HG02884 (cell line): ENCODE results near the gene PAK6.

ENCODE experiments used
- ATAC-seq: cut with Tn5 transposase; IDR thresholded peaks from one replicate; pipeline ENCODE4 v1.9.1; 2021; ENCODE audit warnings: mild to moderate bottlenecking, moderate library complexity; ENCODE audit not compliant: unreplicated experiment

PAK6 gene

DNA sequence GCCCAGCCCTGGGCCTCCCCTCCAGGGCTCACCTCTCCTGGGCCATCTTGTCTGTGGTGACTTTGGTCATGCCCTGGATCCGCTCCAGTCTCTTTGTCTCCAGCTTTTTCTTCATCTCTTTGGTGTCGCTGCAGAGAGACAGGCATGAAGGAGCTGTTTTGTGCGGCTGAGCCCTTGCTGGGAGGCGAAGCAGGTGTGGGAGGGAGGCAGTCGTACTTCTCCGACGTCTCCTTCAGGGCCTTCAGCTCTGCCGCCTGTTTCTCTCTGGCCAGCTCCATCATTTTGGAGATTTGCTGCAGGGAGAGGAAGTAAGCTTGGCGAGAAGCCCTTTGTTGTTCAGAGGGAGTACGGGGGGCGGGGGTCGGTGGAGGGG, 51.7 kb downstream of the PAK6 start:
- no peak for ATAC-seq

DNA sequence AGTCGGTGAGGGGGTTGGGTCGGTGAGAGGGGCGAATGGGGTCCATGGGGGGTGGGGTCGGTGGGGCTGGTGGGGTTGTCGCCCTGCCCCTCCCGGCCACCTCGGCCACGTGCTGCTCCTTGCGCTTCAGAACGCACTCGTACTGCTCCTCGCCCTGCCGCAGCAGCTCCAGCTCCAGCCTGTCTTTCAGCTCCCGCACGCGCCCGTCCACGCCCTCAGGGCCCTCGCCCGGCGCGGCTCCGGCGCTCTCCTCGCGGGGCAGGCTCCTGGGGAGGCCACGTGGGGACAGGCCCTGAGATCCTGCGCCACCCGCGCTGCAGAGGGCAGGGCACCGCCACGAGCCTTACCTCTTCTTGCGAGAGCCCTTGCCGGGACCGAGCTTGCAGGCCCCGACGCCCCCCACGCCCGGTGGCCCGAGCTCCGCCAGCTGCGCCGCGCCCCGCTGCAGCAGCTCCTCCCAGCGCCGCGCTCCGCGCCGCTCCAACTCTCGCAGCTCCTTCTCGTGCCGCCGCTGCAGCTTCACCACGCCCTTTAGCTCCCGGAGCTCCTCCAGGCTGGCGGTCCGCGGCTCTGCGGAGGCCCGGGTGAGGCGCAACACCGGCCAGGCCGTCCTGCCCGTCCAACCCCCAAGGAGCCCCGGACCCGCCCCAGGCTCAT, 52.2 kb downstream of the PAK6 start:
- ATAC-seq, result no peak

DNA sequence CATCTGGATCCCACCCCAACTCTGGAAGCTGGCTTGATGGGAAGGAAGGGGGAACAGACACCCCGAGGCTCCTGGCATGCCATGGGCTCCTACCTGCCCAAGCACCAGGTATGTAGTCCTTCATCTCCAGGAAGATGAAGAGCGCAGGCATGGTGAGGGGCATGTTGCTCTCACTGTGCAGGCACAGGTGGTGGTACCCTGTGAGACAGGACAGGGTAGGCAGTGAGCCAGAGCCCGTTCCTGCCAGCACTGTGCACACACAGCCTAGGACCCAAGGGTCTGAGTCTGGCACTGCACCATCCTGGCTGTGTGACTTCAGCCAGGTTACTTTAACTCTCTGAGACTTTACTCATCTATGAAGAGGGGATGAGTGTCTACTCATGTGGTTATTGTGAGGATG, 53.4 kb downstream of the PAK6 start:
- no peak for ATAC-seq

DNA sequence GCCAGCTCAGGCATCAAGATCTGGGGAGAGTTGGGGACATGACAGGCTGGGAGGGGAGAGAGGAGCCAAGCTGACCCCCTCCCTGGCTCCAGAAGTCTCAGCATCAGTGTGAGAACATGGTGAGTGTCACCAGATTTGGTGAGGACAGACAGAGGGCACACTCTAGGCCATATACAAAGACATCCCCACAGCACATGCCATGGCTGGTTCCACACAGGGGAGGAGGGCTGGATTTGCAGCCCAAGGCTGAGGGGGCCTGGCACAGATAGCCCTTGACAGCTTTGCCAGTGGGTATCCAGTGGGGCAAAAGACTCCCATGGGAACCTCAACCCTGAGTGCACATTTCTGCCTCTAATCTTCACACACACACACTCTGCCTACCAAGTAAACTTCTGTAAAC, 54.1 kb downstream of the PAK6 start:
- ATAC-seq, result no peak

DNA sequence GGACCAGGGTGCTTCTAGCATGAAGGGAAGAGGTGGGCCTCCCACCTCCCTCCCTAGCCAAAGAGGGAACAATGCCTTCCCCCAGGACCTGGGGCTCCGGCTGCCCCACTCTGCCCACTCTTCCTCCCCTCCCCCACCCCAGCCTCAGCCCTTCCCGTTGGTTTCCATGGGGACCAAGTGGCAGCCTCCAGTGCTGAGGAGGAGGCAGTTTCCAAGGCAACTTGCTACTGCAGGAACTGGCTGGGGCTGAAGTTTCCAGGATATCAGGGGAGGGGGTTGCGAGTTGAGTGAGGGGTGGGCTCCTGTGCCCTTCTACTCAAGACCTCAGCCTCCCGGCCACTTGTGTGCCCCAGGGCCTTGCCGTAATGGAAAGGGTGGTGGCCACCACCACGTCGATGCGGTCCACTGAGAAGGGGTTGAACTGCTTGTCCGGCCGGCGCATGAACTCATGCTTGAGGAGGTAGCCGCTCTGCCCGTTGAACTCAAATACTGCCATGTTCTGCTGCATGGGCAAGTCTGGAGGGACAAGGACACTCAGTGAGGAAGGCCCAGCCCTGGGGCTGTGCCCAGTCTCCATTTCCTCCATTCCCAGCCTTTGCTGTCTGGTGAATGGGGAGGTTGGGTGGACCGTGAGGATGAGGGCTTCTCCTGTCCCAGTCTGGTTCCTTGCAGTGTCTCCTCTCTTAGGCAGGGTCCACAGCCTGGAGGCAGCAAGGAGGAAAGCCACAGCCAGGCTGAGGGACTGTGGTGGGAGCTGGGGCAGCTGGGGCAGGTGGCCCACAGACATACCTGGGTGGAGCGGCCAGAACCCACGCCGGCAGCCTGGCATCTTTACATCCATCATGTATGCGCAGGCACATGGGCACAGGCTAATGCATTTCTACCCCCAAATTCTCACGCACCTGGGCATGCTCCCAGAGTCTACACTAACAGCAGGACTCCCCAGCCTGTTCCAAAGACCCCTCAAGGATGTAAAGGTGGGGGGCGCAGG, 55.3 kb downstream of the PAK6 start:
- no peak for ATAC-seq

DNA sequence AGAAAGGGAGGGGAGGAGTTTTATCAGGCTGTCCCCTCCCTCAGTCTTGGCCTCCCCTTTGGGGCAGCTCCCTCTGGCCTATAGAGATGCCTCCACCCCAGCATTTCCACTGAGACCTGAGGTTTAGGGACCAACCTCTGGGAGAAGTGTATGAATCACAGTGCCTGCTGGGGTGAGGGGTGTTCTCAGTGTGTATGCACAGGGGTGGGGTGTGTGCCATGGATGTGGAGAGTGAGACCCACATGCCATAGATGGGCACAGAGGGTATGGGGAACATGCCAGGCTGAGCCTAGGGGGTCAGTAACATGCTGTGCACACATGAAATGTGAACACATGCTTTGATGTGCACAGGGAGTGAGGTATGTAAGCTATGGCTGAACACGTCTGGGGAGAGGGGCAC, 56.4 kb downstream of the PAK6 start:
- ATAC-seq, result no peak

DNA sequence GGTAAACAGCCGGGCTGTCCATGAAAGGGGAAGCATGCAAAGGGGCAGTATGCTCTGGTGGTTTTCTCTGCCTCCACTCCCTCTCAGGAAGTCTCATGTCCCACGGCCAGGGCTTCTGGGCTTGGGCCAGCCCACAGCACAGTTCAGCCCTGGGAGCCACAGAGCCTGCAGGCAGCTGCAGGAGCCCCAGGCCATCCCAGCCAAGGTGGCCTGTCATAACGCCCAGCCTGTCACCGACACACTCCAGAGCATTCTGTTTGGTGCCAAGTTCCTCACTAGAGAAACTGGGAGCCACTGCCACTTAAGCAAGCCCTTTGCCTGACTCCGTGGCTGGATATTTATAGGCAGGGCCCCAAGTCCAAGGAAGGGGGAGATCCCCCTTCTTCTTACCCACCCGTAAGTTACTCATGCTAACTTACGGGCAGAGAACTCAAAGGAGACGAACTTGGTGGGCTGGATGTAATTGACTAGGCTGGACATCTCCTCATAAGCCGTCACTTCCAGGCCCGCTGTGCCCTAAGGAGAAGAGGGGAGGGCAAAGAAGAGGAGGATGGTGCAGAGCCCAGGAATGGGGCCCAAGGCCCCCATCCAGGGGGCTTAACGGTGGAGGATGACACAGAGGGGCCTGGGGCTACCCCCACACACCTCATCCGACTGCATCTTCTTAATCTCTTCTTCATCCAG, 57.2 kb downstream of the PAK6 start:
- ATAC-seq, result no peak

DNA sequence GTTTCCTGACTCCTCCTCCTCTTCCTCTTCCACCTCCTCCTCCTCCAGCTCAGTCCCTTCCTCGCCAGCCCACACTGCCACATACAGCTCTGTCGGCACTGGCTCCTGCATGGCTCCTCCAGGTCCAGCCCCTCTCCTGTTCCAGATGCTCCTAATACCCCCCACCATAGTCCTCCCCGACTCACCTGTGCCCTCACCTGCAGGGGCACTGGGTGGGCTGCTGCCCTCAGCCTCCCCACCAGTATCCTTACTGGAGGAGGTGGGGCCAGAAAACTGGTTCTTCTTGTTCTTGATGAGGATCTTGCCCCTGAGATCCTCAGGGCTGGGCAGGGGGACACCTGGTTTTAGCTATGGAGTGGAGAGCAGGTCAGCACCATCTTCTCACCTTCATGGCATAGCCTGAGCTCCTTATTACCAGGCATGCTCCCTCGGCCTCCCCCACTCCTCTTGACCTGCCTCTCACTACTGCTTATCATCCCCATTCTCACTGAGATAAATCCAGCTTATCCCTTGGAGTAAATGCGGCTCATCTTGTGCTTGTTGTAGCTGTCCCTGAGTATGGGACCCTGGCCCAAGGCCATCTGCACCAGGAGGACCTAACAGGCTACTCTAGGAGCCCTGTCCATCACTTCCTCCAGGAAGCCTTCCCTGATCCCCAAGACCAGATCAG, 57.8 kb downstream of the PAK6 start:
- ATAC-seq, result no peak

DNA sequence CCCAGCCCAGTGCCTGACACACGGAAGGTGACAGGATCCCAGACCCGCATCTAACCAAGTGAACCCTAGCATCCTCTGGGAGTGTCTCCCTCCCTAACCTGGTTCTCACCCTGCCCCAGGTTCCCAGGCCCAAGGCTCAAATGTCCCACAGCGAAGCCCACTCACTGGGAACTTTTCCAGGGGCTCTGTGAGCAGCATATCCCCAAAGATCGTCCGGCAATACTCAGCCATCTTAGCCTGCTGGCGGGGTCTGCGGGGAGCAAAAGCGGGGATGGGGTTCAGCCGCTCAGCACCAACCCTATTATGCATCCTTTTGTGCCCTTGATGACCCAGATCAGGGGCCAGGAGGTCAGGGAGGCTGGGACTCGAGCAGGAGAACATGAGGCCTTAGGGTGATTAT, 58.5 kb downstream of the PAK6 start:
- no peak for ATAC-seq

DNA sequence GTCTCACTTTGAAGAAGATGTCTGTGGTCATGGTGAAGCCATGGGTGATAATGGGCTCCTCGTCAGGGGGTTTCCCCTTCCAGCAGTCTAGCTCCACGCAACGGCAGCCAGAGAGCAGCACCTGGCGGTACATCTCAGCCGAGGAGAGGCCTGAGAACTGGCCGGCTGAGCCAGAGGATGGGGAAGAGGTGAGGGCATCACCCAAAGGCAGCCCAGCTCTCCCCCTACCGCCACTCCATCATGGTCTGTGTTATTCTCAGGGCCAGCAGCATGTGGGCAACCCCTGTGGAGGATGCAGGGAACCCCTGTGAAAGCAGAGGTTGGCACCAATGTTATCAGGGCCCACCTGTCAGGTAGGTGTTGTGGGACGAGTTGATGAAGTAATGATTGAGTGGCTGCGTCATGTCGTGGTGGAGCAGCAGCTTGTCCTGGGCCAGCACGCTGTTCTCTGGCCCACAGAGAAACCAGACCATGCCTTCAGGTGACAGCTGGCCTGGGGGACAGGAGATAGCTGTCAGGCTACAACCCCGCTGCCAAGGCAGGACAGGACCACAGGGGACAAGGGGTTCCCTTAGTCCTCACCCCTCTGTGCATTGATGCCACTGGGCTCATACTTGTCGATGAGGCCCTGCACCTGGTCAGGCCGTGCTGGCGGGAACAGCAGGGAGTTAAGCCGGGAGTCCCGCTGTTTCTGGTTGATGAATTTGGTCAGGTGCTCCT, 59.5 kb downstream of the PAK6 start:
- ATAC-seq, result no peak

DNA sequence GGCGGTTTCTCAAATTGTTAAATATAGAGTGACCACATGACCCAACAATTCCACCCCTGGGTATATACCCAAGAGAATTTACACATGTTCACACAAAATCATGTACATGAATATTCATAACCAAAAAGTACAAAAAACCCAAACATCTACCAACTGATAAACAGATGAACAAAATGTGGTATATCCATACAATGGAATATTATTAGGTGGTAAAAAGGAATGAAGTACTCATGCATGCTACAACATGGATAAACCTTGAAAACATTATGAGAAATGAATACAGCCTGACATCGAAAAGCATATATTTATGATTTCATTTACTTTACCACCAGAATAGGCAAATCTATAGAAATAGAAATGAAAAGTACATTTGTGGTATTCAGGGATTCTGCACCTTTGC, 61.5 kb downstream of the PAK6 start:
- ATAC-seq, result no peak

DNA sequence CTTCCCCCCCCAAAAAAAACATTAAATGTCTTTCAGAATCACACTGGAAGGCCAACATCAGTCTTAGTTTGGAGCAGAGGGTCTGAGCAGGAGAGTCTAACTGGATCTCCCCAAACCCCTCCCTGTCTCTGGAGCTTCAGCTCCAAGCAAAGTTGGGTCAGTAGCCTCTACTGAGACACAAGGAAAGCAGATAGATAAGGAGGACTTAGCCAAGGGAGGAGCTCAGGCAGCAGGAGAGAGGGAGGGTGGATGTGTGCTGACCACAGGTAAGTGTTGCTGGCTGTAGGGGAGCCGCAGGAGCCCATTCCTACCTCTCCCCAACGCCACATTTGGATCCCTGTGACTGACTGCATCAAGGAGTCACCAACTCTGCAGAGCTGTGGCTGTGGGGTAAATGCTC, 61.9 kb downstream of the PAK6 start:
- no peak for ATAC-seq

DNA sequence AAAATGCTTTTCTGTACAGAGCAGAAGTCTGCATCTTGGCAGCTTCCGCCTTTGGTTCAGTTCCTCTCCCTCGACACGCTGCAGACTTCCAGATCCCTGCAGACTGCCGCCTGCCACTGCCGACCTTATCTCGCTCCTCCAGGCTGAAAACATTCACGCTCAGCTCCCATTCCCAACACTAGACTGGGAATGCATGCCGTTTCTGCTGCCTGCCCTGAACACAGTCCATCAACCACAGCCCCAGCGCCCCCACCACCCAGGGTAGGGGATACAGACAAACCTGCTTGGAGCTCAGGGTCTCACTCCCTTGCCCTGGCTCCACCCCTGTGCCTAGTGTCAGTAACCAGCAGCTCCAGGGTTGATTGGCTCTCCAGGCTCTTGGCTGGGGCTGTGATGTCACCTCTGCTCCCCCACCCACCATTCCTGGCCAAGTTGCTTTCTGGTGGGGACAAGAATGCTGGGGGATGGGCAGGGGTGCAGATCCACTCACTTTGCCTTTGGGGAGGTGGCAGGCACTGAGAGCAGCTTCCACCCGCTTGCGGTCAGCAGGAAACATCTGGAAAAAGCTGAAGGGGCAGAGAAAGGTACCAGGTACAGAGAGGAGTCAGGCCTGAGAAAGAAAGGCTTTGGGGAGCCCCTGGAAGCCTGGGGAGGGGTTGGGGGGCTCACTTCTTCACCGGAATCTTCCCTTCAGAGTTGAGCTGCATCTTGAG, 62.8 kb downstream of the PAK6 start:
- no peak for ATAC-seq

DNA sequence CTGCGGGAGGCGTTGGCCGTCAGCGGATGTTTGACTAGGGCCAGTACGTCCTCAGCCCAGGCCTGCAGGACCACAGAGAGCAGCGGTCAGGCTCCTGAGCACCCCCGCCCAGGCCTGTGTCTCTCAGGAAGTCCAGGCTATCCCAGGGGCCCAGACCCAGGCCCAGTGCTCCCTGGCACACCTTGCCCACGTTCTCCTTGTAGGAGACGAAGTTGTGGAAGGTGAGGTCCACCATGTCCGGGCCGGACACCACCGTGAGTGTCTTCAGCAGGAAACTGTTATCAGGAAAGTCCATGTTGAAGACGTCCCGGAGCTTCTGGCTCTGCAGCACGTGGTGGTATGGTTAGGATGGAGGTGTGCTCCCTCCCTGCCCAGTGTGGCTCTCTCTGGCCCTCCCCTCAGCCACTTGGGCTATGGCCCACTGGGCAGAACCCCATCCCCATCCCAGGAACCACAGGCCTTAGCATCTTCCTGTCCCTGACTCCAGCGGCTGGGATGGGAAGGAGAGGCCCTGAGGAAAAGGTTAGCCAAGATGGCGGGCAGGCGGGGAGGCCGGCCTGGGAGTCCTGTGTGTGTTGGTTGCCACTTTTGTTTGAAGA, 63.5 kb downstream of the PAK6 start:
- ATAC-seq, result no peak

DNA sequence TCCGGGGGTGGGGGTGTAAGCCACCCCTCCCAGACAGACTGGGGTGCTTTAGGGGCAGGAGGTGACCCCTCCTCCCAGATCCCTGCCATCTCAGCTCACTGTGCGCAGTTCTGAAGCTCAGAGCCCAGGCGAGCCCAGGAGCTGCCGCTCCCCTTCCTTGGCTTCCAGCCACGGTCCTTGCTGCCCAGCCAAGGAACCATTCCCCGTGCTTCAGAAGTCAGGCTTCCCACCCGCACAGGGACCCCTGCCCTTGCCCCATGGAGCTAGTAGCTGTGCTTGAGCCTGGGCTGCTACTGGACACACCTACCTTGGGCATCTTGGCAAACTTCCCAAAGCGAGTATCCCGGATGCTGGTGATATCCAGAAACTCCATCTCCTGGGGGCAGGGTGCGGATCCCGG, 64.1 kb downstream of the PAK6 start:
- ATAC-seq, result no peak

DNA sequence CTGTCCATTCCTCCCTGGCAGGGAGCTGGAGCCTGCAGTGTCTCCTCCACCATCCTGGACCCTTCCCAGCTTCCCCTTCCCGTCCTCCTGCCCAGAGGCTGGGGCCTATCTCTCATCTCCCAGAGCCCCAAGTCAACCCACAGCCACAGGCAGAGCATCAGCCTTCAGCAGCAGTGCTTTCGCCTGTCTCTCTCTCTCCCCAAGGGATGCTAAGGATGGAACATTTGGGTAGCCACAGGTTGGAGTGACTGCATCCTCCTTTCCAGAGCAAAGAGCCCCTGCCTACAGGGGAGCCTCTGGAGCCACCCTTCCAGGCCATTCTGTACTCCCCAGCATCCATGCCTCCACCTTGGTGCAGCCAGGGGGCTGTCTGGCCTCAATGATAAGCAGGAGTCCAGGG, 64.7 kb downstream of the PAK6 start:
- ATAC-seq, result no peak

DNA sequence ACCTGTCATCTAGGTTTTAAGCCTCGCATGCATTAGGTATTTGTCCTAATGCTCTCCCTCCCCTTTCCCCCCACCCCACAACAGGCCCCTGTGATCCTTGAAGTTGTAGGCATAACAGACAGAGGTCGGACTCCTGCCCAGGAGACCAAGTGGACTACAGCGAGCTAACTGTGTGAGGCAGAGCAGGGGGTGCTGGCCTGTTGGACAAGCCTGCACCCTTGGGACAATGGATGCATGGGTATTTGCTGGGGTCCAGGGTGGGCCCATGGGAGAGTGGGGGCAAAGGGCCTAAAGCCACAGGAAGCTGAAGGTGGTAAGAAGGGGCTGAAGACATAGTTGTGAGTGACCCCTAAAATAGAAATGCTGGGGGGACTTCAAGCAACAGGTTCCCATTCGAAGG, 66.4 kb downstream of the PAK6 start:
- no peak for ATAC-seq

DNA sequence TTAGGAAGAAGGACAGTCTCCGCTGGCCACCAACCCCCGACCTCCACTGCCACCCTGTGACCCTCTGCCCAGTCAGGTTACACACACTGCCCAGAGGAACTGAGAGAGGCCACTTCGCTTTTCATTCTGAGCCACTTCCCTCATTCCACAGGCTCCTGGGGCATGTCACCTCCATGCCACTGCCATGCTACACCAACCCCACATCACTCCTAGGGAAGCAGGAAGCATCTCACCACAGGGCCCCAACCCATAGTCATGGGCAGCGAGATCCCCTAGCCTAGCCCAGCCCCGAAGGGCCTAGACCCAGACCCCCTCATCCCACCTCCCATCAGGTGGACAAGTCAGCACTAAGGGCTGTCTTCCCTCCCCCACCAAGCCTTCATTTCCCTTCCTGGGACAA, 67.5 kb downstream of the PAK6 start:
- ATAC-seq, result no peak

DNA sequence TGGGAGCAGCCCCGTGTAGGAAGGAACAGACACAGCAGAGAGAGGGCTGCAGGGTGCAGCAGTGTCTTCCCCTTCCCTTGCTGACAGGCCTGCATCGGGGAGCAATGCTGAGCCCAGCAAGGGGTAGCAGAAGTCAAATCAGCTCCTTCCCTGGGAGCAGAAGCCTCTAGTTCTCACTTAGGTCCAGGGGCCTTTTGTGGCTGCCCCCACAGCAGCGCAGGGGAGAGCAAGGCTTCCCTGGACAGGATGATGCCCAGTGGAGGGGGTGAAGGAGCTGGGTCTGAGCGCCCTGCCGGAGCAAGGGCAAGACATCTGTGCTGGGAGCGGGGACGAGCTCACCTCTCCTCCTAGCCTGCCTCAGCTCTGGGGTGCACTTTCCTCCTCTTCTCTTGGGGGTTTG, 68.0 kb downstream of the PAK6 start:
- ATAC-seq, result no peak
